HG03045 (cell line): ENCODE measurements around the gene OXNAD1.

Experiments
- ATAC-seq: cut with Tn5 transposase; IDR thresholded peaks from one replicate; pipeline ENCODE4 v1.9.1; 2021; ENCODE audit warnings: mild to moderate bottlenecking, moderate library complexity; ENCODE audit not compliant: unreplicated experiment

OXNAD1 gene

GRCh38 chr3:16354291-16354690, 89.3 kb downstream of the OXNAD1 start:
- no peak for ATAC-seq
